T1000 (cell line): Measurements from ENCODE around the gene GRIA4.

Source experiments
- DNase-seq: peaks from one replicate; lab custom pipeline; 2025; ENCODE audit warnings: mixed read lengths; lab: John Stamatoyannopoulos, UW

Gene GRIA4

DNA sequence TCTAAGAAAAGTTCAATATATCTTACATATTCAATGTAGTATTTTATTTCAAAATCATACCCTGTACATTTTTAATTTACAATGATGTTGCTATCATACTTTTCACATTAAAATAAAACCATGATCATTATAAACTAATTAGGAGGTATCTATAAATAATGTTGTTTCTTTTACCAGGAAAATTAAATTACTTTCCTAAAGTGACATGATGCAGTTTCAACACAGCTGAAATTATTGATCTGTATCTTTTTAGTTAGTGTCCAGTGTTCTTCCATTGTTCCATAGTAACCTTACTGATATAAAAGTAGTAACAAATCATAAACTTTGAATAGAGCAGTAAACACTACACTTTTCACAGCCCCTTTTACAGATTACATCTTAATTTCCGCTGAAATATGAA, 29.7 kb downstream of the GRIA4 start:
- no peak for DNase-seq

DNA sequence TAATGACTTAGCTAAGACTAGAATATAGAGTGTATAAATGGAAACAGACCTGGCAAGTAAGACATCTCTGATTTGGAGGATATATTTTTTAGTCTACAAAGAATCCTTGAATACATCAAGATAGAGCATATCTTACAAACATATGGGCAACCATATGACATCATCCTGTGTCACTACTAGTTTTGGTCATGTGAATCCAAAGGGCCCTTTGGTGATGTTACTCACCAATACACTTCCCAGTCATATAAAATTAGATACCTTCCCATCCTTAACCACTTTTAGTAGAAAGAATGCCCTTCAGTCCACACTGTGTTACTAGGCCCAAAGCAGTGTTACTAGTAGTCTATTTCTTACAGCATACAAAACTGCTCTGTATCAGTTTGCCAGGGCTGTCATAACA, 31.6 kb downstream of the GRIA4 start:
- no peak for DNase-seq

DNA sequence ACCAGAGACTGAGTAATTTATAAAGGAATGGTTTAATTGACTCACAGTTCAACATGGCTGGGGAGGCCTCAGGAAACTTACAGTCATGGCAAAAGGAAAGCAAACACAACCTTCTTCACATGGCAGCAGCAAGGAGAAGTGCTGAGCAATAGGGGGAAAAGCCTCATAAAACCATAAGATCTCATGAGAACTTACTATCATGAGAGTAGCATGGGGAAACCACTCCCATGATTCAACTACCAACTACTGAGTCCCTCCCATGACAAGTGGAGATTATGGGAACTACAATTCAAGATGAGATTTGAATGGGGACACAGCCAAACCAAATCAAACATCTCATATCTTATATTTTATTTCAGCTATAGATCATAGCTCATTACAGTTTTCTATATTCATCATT, 33.0 kb downstream of the GRIA4 start:
- no peak for DNase-seq

DNA sequence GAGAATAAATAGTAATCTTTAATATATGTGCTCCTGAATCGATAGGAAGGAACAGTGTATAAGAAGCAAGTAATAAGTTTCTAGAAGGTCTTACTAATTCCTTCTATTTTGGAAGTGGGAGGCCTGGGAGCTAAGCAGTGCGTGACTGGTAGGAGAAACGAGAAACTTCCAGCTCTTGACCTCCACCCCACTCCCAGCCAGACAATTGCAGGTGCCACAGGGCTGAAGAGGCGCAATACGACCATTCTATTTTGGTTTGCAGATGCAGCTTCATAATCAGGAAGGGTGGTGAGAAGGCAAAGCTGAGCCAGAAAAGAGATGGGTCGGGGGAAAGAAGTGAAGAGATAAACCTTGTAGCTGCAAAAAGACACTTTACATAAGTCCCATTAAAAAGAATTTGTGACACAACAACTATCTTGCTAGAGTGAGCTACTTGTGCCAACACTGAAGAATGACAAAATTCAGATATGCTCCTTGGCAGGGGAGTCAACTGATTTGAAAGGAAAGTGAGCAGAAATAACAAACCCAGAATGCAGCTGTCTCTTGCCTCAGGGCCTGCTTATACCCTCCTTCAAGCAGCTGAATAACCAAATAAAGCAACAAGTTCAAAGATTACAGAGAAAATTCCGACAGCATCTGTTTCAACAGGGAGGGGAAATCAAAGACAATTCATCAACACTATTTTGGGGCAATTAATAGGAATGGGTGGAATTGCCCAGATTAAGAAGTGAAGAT, 35.1 kb downstream of the GRIA4 start:
- no peak for DNase-seq

DNA sequence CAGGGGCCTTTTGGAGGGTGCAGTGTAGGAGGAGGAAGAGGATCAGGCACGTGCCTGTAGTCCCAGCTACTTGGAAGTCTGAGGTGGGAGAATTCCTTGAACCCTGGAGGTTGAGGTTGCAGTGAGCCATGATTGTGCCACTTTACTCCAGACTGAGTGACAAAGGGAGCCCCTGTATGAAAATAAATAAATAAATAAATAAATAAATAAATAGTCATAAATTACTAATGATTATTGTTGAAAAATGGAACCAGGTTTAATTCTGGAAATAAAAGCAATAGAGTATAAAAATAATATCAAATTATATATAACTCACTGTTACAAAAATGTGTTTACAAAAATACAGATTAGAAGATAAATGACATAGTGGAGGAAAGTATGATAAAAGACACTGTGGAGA, 37.9 kb downstream of the GRIA4 start:
- DNase-seq = no peak

DNA sequence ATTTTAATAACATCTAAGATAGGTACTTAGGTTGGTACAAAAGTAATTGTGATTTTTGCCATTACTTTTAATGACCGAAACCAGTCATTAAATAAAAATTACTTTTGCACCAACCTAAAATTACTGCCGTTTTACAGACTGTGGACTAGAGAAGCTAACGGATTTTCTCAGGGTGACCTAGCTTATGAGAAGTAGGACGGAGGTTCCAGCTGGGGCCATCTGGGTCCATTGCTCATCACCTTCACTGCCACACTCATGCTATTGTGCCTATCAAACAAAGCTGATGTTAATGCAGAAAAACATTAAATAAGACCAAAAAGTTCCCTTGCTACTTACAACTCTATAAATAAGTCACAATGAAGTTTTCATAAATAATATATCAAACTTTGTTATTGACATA, 38.9 kb downstream of the GRIA4 start:
- DNase-seq = no peak

DNA sequence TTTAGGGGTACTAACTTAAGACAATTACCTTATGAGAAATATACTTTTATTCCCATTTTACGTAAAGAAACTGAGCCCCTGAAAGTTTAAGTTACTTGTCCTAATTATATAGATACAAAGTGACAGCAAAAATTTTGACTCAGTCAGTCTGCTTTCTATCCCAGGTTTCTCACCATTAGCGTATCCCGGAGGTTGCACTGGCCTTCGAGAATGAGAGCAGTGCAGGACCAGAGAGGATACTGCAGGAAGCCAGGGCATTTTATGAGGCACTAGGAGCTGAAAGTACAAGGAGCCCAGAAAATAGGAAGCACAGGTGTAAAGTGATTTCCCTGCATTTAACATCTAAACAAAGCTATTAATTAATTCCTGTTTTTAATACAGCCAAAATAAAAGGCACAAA, 55.4 kb downstream of the GRIA4 start:
- no peak for DNase-seq

DNA sequence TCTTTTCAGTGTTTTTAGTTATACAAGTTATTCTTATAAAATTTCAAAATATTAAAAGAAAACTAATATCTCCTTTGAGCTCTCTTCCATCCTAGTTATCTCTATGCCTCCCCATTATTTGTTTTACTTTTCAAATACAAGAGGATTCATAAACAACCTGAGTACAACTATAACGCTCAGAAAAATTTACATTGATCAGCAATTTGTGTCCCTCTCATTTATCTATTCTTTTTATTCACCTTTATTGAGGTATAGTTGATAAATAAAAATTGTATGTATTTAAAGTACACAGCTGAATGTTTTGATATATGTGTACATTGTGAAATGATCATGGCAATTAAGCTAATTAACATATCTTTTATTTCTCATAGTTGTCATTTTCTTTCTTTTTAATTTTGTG, 57.6 kb downstream of the GRIA4 start:
- no peak for DNase-seq

DNA sequence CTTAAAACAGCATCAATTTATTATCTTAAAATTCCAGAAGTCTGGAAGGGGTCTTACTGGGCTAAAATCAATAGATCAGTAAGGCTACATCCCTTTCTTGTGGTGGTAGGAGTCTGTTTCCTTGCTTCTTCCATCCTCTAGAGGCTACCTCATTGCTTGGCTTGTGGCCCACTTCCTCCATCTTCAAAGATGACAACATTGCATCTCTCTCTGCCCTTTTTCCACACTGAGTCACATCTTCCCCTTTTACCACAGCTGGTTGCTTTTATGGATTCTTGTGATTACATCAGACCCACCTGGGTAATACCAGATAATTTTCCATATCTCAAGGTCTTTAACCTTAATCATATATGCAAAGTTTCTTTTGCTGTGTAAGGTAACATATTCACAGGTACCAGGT, 60.9 kb downstream of the GRIA4 start:
- no peak for DNase-seq

DNA sequence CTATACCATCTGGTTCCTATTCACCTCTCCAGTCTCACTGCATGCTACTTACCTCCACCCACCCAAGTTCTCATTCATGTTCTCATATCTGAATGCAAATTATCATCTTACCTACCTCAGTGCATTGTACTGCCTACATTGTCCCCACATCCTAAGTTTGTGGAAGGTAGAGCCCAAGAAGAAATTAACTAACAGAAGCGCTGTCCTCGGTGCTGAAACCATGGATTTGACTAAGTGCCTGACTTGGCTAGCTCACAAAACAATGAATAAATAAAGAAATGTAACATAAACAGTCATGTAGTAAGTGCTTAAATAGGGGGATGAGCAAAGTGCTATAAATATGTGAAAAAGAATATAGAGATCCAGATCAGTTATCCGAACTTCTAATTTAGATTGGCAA, 63.2 kb downstream of the GRIA4 start:
- no peak for DNase-seq

DNA sequence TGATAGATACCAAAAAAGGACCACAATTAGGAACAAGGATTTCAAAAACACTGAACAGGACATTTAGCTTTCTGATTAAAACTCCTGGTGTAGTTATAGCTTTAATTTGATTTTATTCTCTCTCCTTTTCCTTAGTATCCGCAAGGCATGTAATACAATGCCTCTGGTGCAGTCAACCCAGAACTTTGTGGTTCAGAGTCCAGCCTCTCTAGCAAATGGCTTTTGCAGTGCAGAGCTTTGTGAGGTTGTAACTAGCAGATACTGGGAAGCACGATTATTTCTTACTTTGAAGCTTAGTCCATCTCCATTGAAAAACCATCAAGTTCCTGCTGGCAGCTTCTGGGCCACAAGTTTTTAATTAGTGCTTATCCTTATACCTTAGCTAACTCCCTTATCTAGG, 79.8 kb downstream of the GRIA4 start:
- DNase-seq = no peak

DNA sequence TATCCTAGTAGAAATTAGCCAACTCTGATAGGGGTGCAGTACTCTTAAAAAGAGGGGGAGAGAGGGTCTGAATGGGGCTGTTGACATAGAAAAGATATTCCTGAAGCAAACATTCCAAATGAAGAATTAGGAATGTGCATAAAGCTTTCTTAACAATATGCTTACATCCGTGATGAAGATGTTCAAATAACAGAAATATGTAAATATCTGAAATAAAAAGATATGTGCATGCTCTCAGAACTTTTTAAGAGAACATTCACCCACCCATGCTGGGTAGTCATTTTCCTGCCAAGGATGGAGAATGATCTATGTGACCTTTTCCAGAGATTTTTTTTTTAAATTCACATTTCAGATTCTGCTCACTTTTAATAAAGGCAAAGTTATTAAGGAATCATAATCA, 80.6 kb downstream of the GRIA4 start:
- DNase-seq = no peak

DNA sequence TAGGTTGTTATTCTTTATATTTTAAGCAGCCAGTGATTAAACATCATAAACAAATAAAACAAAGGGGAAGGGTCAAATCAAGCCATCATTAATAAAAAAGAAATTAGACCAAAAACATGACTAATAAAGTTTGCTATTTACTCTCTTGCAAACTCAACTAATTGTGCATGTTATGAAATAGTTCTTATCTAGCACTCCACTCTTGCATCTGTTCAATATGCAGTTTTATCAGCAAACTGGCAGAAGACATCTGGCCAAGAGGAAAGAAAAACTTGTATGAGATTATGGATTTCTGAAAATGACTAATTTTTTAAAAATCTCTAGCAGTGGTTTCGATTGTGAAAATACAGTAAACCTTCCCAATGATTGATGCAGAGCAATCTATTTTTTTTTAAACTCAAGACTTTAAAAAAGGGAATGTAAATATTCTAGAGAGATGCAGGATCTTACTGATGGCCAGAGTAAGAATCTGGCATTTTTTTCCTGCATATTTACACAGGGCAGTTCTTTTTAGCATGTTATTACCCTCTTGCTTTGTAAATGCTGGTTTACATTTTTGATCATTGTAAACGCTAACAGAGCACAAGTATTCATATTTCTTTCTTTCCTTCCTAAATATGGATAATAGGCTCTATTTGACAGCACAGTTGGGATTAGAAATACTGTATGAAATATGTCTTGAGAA, 83.3 kb downstream of the GRIA4 start:
- no peak for DNase-seq

DNA sequence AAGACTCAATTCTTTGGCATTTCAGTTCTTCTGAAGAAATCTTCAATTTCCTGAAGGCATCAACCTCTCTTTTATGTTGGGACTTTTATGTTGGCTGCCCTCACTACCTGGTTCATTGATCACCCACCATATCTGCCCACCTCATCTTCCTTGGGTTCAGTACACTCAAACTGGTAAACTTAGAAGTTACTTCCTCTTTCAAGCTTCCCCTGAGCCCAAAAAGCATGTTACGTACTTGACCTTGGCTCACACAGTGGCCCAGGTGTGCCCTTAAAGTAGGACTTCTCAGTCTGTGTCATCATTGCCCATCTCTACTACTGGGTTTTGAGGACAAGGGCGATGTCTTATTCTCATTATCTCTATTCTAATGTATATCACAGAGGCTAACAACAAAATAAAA, 86.1 kb downstream of the GRIA4 start:
- DNase-seq = no peak

DNA sequence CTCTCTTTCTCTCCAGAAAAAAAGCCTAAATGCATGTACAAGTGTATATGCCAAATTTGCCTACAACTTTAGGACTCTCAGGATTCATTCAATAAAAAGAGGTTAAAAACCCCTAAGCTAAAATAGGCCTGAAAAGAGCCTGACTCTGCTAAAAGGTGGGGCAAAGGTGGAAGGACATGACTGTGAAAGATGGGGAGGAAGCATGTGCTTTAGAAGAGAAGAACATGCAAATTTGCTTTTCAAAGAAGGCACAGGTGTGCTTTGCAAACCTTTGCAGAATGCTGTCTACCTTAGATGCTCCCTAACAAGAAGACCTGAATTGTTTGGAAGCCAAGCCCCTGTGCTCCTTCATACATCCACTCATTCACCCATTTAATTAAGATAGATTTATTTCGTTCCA, 87.4 kb downstream of the GRIA4 start:
- no peak for DNase-seq

DNA sequence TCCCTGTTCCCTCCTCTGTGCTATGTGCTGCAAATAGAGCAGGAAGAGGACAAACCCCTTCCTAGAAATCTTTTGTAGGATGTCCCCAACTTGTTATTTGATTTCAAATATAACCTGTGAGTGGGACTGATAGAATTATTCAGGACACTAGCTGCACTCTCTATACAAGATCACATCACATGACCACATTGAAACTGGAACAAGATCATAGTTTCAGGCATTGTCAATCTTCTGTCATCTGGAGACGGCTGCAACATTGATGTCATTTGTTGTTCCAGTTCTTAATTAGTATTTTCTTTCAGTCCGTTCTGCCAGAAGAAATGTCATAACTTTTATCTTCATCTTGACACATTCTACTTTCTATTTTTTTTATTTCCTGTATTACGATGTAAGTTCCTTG, 89.3 kb downstream of the GRIA4 start:
- DNase-seq = no peak

DNA sequence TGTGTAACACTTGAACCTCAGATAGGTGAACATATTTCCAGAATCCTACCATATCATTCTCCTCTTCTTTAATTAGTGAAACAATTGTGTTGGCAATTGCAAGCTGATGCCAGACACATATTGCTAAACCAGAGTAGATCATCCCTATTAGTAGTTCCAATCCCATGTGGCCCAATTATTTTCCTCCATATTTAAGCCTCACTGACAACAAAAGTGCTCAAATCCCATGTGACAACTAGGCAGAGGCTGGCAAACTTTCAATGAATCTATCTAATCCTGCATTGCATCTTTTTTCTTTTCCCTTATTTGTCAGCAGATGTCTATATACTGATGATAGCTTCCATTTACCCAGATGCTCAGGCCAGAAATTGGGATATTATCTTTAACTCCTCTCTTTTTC, 90.4 kb downstream of the GRIA4 start:
- DNase-seq = no peak

DNA sequence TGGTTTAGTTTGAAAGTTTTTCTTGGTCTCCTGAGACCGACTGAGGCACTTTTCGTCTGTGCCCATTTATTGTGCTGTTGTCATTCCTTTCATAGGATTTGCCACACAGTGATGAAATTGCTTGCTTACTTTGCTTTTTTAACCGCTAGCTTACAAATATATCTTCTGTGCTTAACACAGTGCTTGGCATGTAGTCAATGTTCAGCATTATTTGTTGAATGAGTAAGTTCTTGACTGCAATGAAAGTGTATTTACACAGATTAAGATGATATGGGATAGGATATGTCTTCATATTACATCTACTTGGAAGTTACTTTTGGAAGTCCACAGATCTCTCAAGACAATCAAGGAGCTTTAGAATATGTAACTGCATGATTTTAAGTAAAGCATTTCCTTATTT, 91.2 kb downstream of the GRIA4 start:
- no peak for DNase-seq

DNA sequence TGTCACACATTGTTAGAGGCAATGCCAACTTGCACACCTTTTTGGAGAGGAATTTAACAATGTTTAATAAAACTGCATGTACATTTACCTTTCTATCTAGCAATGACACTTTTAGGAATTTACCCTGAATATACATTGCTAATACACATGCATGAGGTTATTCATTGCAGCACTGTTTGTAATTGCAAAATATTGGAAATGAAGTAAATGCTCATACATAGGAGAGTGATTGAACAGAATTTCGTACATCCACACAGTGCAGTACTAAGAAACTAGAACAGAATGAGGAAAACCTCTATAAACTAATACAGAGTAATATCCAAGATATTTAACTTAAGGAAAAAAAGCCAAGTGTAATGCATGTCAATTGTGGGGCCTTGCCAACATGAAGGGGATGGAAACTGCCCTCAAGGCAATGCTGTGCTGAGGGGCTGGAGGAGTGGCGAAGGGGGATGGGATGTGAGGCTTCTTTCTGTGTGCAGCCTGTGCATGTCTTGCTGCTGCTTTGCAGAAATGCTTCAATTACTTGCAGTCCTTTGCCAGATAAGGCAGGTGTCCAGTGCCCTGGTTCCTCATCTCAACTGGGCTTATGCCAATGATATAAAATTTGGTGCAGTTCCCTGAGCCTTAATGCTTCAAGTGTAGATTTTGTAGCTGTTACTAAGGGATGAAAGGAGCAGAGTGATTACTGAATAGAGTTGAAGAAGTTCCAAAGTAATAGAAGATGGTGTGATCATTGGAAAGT, 96.1 kb downstream of the GRIA4 start:
- DNase-seq = no peak

DNA sequence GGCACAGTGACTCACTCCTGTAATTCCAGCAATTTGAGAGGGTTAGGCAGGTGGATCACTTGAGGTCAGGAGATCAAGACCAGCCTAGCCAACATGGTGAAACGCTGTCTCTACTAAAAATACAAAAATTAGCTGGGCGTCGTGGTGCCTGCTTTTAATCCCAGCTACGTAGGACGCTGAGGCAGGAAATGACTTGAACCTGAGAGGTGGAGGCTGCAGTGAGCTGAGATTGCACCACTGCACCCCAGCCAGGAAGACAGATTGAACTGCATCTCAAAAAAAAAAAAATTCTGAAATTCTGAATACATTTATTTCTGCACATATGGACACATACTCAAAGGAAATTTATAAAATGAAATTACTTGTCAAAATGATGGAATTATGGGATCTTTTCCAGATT, 103.2 kb downstream of the GRIA4 start:
- no peak for DNase-seq

DNA sequence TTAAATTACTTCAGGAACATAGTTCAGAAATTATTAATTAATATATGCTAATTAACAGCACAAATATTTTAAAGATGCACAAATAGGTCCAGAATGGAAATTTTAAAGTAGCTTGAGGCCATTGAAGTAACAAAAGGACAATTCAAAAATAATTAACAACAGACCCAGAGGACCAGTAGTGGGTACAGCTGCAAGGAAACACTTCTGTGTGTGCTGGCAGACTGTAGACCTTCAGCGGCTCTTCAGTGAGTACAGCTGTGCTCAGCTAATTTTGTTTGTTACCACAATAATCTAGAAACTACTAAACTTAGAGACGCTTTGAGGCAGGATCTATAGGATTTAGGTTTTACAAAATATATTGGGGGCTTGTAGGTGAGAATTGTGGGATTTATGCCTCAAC, 103.8 kb downstream of the GRIA4 start:
- DNase-seq = no peak

DNA sequence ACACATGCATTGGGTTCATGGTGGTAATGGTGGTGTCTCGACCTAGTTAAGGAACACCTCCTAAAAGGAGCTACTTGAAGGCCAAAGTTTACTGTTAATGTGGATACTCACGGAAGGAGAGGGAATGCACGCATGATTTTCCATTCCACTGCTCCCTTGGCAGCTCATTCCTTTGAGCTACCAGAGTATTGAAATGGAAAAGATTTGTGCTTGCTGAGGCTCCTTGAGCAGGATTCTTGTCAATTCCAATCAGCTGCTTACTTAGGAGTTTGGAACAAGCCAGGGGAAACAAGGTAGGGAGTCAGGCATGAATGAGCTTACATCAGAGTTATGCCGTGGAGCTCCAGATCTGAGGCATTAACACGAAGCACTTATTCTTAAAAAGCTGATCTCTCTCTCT, 108.8 kb downstream of the GRIA4 start:
- DNase-seq = no peak

DNA sequence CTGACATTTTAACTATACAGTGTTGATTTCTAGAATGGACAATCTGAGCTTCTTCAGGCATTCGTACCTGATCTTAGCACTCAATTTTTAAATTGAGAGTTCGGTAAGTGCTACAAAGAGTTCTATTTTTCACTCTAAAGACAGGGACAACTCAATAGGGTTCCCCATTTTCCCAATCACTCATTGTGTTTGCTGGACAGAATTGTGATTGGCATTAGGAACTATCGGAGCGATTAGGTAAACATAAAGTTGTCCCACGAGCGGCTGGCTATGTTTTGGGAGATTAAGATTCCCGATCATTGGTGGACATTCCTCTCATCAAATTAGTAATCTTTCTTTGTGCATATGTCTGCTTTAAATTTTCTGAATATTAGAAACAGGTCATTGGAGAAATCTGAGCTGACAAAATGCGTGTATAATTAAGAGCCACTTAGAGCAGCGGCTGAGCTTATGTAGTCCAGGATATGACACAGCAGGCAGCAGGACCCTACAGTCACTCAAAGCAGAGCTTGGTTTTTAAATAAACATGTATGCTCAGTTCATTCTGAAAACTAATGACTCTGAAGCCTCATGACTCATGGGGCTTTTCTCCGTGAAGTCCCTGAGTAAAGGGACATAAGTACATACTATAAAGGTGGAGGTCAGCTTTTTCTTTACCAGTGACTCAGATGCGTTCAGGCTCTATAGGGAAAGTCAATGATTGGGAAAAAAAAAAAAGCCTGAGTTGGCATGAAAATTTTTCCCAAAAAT, 109.4 kb downstream of the GRIA4 start:
- peak; percentile 28 for DNase-seq
